ENCODE measurements around the gene FBXO5. TPM values are rescaled to one million over a fixed set of nuclear protein-coding genes. Genes with fewer than 3 reads are reported as not detected.

The FBXO5 gene
- polyA plus RNA-seq, 1 of the 3 experiments (the other 2 are of a cell fraction) = 12.5 TPM

DNA sequence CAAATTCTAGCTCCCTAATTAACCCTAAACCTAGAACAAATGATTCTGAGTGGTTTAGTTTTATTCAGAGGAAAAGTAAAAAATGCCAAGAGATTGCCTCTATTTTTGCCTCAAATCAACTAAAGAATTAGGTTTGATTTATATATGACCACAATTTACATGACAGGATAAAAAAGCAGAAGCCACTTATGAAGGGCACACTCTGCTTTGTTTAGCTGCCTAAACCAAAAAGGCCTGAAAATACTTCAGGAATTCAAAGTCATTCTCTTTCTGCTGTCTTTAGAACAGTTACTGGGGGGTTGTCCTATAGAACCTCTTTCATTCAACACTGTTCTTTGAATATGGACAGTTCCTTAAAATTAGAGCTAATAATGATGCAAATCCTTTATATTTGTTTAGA, 5.3 kb downstream of the FBXO5 start:
- DNase-seq = no peak
- no peaks in the 10 kb centered on the region for H3K9me3 ChIP-seq
- peak overlapping the region; percentile 55; the same call in 1 of the 2 replicates for H3K4me2 ChIP-seq
- H3F3A ChIP-seq (replicated peaks; ENCODE audit: insufficient read depth) = peaks cover 24% of the 10 kb centered on the region
- H3K79me2 ChIP-seq (ENCODE audit: insufficient read depth) = peaks cover 100% of the 10 kb centered on the region
- peaks cover 19 to 24% of the 10 kb centered on the region in 2 experiments; a peak in 3 of 4 replicates for H3K4me1 ChIP-seq (ENCODE audit: control insufficient read depth in 1 of 2, insufficient read depth in 2 of 2, low read depth in 1 of 2, low read length in 1 of 2)
- H3K27me3 ChIP-seq (ENCODE audit: insufficient read depth) = no peaks in the 10 kb centered on the region
- peak overlapping the region; percentile 40; the same call in 1 of the 2 replicates for H3K9ac ChIP-seq
- ChIA-PET CTCF (interaction anchor here (0.7 to 2.3 kb wide), 2 partner anchors 23 to 80 kb away, joined by 3 to 10 read pairs; no protein-coding TSS in a partner anchor), POLR2A (no interaction called here)
- H3K9me2 ChIP-seq = no peaks in the 10 kb centered on the region
- TF ChIP-seq TEAD4 (IDR thresholded peaks at IDR 0.05; ENCODE audit: borderline replicate concordance, insufficient read depth) = no peak
- TF ChIP-seq NRF1 (IDR thresholded peaks at IDR 0.05; ENCODE audit: low read depth, low read length) = no peak
- TF ChIP-seq, protein P1, sequence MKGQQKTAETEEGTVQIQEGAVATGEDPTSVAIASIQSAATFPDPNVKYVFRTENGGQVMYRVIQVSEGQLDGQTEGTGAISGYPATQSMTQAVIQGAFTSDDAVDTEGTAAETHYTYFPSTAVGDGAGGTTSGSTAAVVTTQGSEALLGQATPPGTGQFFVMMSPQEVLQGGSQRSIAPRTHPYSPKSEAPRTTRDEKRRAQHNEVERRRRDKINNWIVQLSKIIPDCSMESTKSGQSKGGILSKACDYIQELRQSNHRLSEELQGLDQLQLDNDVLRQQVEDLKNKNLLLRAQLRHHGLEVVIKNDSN (IDR thresholded peaks at IDR 0.05; ENCODE audit: borderline replicate concordance, low read depth) = no peak
- TF ChIP-seq JUND (IDR thresholded peaks at IDR 0.05) = no peak
- TF ChIP-seq FOSL2 (IDR thresholded peaks at IDR 0.05; ENCODE audit: borderline replicate concordance, low read depth) = no peak
- TF ChIP-seq, protein P2, sequence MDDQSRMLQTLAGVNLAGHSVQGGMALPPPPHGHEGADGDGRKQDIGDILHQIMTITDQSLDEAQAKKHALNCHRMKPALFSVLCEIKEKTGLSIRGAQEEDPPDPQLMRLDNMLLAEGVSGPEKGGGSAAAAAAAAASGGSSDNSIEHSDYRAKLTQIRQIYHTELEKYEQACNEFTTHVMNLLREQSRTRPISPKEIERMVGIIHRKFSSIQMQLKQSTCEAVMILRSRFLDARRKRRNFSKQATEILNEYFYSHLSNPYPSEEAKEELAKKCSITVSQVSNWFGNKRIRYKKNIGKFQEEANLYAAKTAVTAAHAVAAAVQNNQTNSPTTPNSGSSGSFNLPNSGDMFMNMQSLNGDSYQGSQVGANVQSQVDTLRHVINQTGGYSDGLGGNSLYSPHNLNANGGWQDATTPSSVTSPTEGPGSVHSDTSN (IDR thresholded peaks at IDR 0.05) = no peak
- TF ChIP-seq, protein P3, sequence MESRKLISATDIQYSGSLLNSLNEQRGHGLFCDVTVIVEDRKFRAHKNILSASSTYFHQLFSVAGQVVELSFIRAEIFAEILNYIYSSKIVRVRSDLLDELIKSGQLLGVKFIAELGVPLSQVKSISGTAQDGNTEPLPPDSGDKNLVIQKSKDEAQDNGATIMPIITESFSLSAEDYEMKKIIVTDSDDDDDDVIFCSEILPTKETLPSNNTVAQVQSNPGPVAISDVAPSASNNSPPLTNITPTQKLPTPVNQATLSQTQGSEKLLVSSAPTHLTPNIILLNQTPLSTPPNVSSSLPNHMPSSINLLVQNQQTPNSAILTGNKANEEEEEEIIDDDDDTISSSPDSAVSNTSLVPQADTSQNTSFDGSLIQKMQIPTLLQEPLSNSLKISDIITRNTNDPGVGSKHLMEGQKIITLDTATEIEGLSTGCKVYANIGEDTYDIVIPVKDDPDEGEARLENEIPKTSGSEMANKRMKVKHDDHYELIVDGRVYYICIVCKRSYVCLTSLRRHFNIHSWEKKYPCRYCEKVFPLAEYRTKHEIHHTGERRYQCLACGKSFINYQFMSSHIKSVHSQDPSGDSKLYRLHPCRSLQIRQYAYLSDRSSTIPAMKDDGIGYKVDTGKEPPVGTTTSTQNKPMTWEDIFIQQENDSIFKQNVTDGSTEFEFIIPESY (IDR thresholded peaks at IDR 0.05; ENCODE audit: borderline replicate concordance, low read depth) = no peak
- no peak for TF ChIP-seq ELF1 (IDR thresholded peaks at IDR 0.05)
- TF ChIP-seq, protein P4, sequence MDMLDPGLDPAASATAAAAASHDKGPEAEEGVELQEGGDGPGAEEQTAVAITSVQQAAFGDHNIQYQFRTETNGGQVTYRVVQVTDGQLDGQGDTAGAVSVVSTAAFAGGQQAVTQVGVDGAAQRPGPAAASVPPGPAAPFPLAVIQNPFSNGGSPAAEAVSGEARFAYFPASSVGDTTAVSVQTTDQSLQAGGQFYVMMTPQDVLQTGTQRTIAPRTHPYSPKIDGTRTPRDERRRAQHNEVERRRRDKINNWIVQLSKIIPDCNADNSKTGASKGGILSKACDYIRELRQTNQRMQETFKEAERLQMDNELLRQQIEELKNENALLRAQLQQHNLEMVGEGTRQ (IDR thresholded peaks at IDR 0.05; ENCODE audit: borderline replicate concordance, low read depth, low read length) = no peak
- no peak for TF ChIP-seq MXI1 (IDR thresholded peaks at IDR 0.05; ENCODE audit: low read depth, low read length)
- TF ChIP-seq SMC3 (IDR thresholded peaks at IDR 0.05; ENCODE audit: low read depth, low read length) = no peak
- no peak for TF ChIP-seq RCOR1 (IDR thresholded peaks at IDR 0.05; ENCODE audit: low read length)
- TF ChIP-seq EP300 (IDR thresholded peaks at IDR 0.05; ENCODE audit: borderline replicate concordance in 1 of 2, low read depth in 1 of 2, low read length in 1 of 2) = no peak
- no peak for TF ChIP-seq TAF1 (IDR thresholded peaks at IDR 0.05; ENCODE audit: borderline replicate concordance, low read depth, low read length)
- TF ChIP-seq RFX5 (IDR thresholded peaks at IDR 0.05; ENCODE audit: low read length) = no peak
- no peak for TF ChIP-seq MEF2A (IDR thresholded peaks at IDR 0.05; ENCODE audit: borderline replicate concordance, low read depth)
- TF ChIP-seq, protein P5, sequence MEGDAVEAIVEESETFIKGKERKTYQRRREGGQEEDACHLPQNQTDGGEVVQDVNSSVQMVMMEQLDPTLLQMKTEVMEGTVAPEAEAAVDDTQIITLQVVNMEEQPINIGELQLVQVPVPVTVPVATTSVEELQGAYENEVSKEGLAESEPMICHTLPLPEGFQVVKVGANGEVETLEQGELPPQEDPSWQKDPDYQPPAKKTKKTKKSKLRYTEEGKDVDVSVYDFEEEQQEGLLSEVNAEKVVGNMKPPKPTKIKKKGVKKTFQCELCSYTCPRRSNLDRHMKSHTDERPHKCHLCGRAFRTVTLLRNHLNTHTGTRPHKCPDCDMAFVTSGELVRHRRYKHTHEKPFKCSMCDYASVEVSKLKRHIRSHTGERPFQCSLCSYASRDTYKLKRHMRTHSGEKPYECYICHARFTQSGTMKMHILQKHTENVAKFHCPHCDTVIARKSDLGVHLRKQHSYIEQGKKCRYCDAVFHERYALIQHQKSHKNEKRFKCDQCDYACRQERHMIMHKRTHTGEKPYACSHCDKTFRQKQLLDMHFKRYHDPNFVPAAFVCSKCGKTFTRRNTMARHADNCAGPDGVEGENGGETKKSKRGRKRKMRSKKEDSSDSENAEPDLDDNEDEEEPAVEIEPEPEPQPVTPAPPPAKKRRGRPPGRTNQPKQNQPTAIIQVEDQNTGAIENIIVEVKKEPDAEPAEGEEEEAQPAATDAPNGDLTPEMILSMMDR (IDR thresholded peaks at IDR 0.05) = no peak
- TF ChIP-seq FOXJ3 (CRISPR knock-in tag; IDR thresholded peaks at IDR 0.05) = no peak
- no peak for TF ChIP-seq SIN3A (IDR thresholded peaks at IDR 0.05; ENCODE audit: borderline replicate concordance, low read depth, low read length)
- H2AFZ ChIP-seq (ENCODE audit: low read depth) = no peak overlapping the region
- peak overlapping the region; percentile 53 to 55 for H3K27ac ChIP-seq (ENCODE audit: low read depth in 2 of 2, low read length in 1 of 2)
- no peak overlapping the region for H3K4me3 ChIP-seq (ENCODE audit: low read depth in 2 of 2, low read length in 1 of 2)
- H4K20me1 ChIP-seq (ENCODE audit: insufficient read depth) = peaks cover 70% of the 10 kb centered on the region
- peaks cover 37 to 45% of the 10 kb centered on the region in 2 experiments for H3K36me3 ChIP-seq (replicated peaks in 1 of 2; ENCODE audit: control insufficient read depth in 1 of 2, insufficient read depth in 2 of 2, low read length in 1 of 2)
